Thoracic aorta (tissue), 2 donors: Measurements from ENCODE around the gene MRGPRD. TPM values are rescaled to one million over a fixed set of nuclear protein-coding genes. Genes with fewer than 3 reads are reported as not detected.

Experiments
- ATAC-seq: fragments of 150-250 bp; one replicate; pipeline ENCODE4 v1.8.0; 2017; ENCODE audit warnings: low read depth; ENCODE audit not compliant: insufficient number of reproducible peaks, low FRiP score
- DNase-seq: peaks from one replicate; pipeline ENCODE4 v3.0.0-alpha.2; 2020; ENCODE audit warnings: low spot score
- H3K27ac ChIP-seq, 2 donors: fragments of 200-600 bp; sonication (generic); 1 replicate in 1 of 2; 2 replicates in 1 of 2; pipeline ENCODE4 v1.5.1; 2016; ENCODE audit warnings: mild to moderate bottlenecking in 2 of 2, moderate library complexity in 2 of 2
- H3K27me3 ChIP-seq: fragments of 200-600 bp; sonication (generic); replicated peaks from 2 replicates; pipeline ENCODE4 v1.6.0; 2016; ENCODE audit warnings: mild to moderate bottlenecking; ENCODE audit not compliant: insufficient read depth
- H3K36me3 ChIP-seq: fragments of 200-600 bp; sonication (generic); one replicate; pipeline ENCODE4 v1.5.1; 2016
- H3K4me1 ChIP-seq, 2 donors: fragments of 200-600 bp; sonication (generic); 1 replicate in 1 of 2; 2 replicates in 1 of 2; pipeline versions ENCODE4 v1.5.1 to v1.6.0; 2016; ENCODE audit warnings: low read depth in 2 of 2, mild to moderate bottlenecking in 1 of 2; ENCODE audit not compliant: control insufficient read depth in 1 of 2
- H3K4me3 ChIP-seq: fragments of 200-600 bp; sonication (generic); 2 replicates; pipeline ENCODE4 v1.5.1; 2016; ENCODE audit warnings: mild to moderate bottlenecking
- H3K9me3 ChIP-seq: fragments of 200-600 bp; sonication (generic); 2 replicates; pipeline ENCODE4 v1.5.1; 2016
- CTCF ChIP-seq: fragments of 200-600 bp; sonication (generic); IDR thresholded peaks from one replicate; pipeline ENCODE4 v1.5.1; 2019; ENCODE audit warnings: antibody characterized with exemption
- total RNA-seq, 2 donors: library from RNA; depleted of rRNA; stranded (reverse); fragments of >200 nt; gene quantifications; one replicate each; pipeline versions ENCODE4 v1.1.0 to v1.2.3, GENCODE V29; 2016

MRGPRD gene
- total RNA-seq, 2 donors from 2014 or later: 5.0 TPM; not detected in 1

DNA sequence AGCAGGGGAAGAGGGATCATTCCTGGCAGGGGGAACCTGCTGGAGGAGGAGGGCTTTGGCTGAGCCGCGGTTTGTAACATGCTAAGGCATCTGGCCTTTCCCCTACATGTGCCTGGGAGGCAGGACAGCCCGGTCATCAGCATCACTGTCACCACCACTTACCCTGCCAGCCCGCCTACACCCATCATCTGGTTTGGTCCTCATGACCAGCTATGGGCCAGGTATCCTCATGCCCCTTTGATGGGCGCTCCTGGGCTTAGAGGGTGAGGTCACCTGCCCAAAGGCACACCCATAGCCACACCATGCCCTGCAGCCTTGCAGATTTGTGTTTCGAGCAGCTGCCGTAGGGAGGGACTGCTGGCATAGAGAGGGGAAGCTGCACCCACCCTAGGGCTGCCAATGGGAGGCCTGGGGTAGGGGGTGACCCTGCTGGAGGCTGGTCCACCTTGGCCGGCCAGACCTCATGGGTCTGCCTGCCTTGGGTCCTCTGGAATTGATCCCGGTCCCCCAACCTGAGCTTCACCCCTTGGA is 29.6 kb upstream of the MRGPRD start:
- Histone ChIP-seq H3K27me3 (no peaks in the 10 kb centered on the region), H3K27ac (peak overlapping the region; percentile 95 to 96), H3K4me3 (peak overlapping the region; percentile 81), H3K9me3 (no peaks in the 10 kb centered on the region), H3K36me3 (peaks cover 28% of the 10 kb centered on the region), H3K4me1 (peaks cover 30 to 71% of the 10 kb centered on the region in 2 donors)
- TF ChIP-seq CTCF: no peak
- ATAC-seq (no peak), DNase-seq (no peak)

DNA sequence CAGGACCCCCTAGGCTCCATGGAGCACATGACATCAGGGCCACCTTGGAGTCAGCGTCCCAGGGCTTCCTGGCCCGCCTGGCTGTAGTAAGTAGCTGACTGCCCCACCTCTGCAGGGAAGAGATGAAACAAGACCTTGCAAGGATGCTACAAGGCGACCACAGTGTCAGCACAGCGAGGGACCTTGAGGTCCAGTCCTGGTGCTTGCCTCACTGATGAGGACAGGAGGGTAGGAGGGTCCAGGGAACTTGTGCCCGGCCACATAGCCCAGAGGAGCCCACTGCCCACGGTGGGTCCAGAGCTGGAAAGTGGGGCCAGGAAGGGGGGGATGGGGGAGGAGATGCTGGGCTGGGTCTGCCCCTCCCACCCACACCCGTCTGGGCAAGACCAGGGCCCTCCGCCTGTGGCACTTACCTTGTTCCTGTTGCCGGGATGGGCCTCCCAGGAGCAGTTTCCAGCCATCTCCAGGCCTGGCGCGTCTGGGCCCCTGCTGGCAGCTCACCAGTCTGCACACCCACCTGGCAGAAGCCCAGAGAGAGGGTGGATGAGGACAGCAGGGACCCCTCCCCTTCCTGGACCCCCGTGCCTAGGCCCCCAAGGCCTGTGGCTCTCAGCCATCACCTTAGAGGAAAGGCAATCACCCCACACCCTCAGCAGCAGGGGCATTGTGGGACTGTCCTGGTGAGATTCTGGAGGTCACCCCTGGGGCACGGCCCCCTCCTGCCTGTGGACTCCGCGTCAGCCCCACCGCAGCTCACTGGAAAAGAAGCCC is 28.8 kb upstream of the MRGPRD start:
- no peak for ATAC-seq
- peak overlapping the region; percentile 95 to 96 for H3K27ac ChIP-seq
- peak overlapping the region; percentile 81 for H3K4me3 ChIP-seq
- peaks cover 36% of the 10 kb centered on the region for H3K36me3 ChIP-seq
- no peak for TF ChIP-seq CTCF
- no peaks in the 10 kb centered on the region for H3K27me3 ChIP-seq
- H3K4me1 ChIP-seq: peaks cover 30 to 74% of the 10 kb centered on the region in 2 donors
- no peak for DNase-seq
- no peaks in the 10 kb centered on the region for H3K9me3 ChIP-seq

DNA sequence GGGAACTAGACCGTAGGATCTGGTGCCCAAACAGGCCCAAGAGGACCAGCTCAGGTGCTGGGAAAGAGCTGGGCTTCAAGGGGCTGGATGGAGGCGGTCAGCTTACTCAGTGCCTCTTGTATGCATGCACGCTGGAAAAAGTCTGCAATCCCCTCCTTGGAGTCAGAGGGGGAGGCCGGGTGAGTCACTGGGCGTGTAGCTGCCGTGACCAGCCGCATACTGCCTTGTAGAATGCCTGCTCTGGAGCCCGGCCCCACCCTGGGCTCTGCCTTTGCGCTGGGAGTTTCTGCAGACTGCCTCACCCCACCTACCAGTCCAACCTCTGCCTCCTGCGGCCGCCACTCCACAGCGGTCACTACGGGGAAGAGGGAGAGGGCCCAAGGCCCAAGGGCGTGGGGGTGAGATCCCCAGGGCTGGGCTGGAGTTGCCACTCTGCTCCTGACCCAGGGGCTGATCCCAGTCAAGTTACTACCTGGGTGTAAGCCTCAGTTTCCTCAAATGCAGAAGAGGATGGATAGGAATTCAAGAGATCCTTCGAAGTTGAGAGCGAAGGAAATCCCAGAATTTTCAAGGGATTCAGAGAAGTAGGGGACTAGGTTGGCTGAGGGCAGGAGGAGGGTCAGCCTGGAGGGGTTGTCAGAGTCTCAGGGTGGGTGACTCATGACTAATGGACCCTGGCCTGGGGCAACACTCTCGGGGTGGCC is 28.1 kb upstream of the MRGPRD start:
- Histone ChIP-seq H3K9me3 (no peaks in the 10 kb centered on the region), H3K27ac (peak overlapping the region; percentile 95 to 96), H3K36me3 (peaks cover 43% of the 10 kb centered on the region), H3K4me3 (peak overlapping the region; percentile 81), H3K27me3 (no peaks in the 10 kb centered on the region), H3K4me1 (peaks cover 27 to 74% of the 10 kb centered on the region in 2 donors)
- DNase-seq: peak; percentile 93
- no peak for TF ChIP-seq CTCF
- ATAC-seq: peak; percentile 54

- Histone ChIP-seq H3K4me3 (peak overlapping the region; percentile 81), H3K9me3 (no peaks in the 10 kb centered on the region), H3K27me3 (no peaks in the 10 kb centered on the region), H3K36me3 (peaks cover 52% of the 10 kb centered on the region), H3K4me1 (peaks cover 28 to 77% of the 10 kb centered on the region in 2 donors), H3K27ac (peak overlapping the region; percentile 95 to 96)
- ATAC-seq (no peak), DNase-seq (no peak)
- no peak for TF ChIP-seq CTCF
Measured at GRCh38 chr11:69007975-69008381, 27.2 kb upstream of the MRGPRD start.

GRCh38 chr11:69006816-69007215 is 26.0 kb upstream of the MRGPRD start:
- ATAC-seq: no peak
- H3K27me3 ChIP-seq: no peaks in the 10 kb centered on the region
- no peaks in the 10 kb centered on the region for H3K9me3 ChIP-seq
- DNase-seq: no peak
- peaks cover 55% of the 10 kb centered on the region for H3K36me3 ChIP-seq
- peaks cover 40 to 86% of the 10 kb centered on the region in 2 donors for H3K4me1 ChIP-seq
- peak overlapping the region; percentile 95 to 96 for H3K27ac ChIP-seq
- no peak overlapping the region for H3K4me3 ChIP-seq
- no peak for TF ChIP-seq CTCF
